Right hindlimb (tissue), 1 donor: ENCODE results near the gene SPEF1.
"Not testable (repeated sequence)": the region's sequence is repeated elsewhere in the genome, so short reads cannot be mapped to it uniquely, and the experiment has no call there.

ENCODE experiments used
- DNase-seq: peaks from one replicate; pipeline ENCODE4 v3.0.0-alpha.2; 2018

SPEF1 gene

GRCh38 chr20:3804781-3805180 is 23.5 kb upstream of the SPEF1 start:
- no peak for DNase-seq

- no peak for DNase-seq
Observed at GRCh38 chr20:3804254-3804751, 23.1 kb upstream of the SPEF1 start.

- DNase-seq: no peak
Observed at GRCh38 chr20:3803854-3804253, 22.6 kb upstream of the SPEF1 start.

GRCh38 chr20:3803289-3803688 is 22.0 kb upstream of the SPEF1 start:
- DNase-seq: no peak

- no peak for DNase-seq
Observed at GRCh38 chr20:3802524-3803239, 21.4 kb upstream of the SPEF1 start.

GRCh38 chr20:3801846-3802245 is 20.6 kb upstream of the SPEF1 start:
- DNase-seq: no peak

GRCh38 chr20:3801299-3801698 is 20.1 kb upstream of the SPEF1 start:
- no peak for DNase-seq

GRCh38 chr20:3800878-3801260 is 19.6 kb upstream of the SPEF1 start:
- DNase-seq: no peak

- no peak for DNase-seq
Observed at GRCh38 chr20:3800256-3800877, 19.1 kb upstream of the SPEF1 start.

GRCh38 chr20:3798908-3799248 is 17.6 kb upstream of the SPEF1 start:
- peak; percentile 77 for DNase-seq

- DNase-seq: no peak
Observed at GRCh38 chr20:3798373-3798768, 17.1 kb upstream of the SPEF1 start.

- no peak for DNase-seq
Observed at GRCh38 chr20:3797592-3798372, 16.5 kb upstream of the SPEF1 start.

- no peak for DNase-seq
Observed at GRCh38 chr20:3797226-3797545, 15.9 kb upstream of the SPEF1 start.

- DNase-seq: no peak
Observed at GRCh38 chr20:3796477-3797225, 15.4 kb upstream of the SPEF1 start.

- DNase-seq: peak; percentile 98
Observed at GRCh38 chr20:3795511-3796468, 14.5 kb upstream of the SPEF1 start, which contains the start of gene CDC25B. CDC25B (plus strand) TSS chr20:3796310; CDS start chr20:3796532, 222 bp downstream.

- no peak for DNase-seq
Observed at GRCh38 chr20:3794701-3795420, 13.6 kb upstream of the SPEF1 start.

GRCh38 chr20:3794168-3794567 is 12.9 kb upstream of the SPEF1 start:
- DNase-seq: not testable (repeated sequence)

GRCh38 chr20:3789201-3789600 is 8.0 kb upstream of the SPEF1 start:
- not testable (repeated sequence) for DNase-seq

- no peak for DNase-seq
Observed at GRCh38 chr20:3788685-3789155, 7.5 kb upstream of the SPEF1 start.

- DNase-seq: no peak
Observed at GRCh38 chr20:3787324-3788014, 6.2 kb upstream of the SPEF1 start.
